Amniotic epithelial cell (primary cell): Measurements from ENCODE around the gene JAKMIP1.

ENCODE experiments used
- DNase-seq: peaks from one replicate; pipeline ENCODE4 v3.0.0-alpha.2; 2010; ENCODE audit warnings: low read depth

JAKMIP1 gene

DNA sequence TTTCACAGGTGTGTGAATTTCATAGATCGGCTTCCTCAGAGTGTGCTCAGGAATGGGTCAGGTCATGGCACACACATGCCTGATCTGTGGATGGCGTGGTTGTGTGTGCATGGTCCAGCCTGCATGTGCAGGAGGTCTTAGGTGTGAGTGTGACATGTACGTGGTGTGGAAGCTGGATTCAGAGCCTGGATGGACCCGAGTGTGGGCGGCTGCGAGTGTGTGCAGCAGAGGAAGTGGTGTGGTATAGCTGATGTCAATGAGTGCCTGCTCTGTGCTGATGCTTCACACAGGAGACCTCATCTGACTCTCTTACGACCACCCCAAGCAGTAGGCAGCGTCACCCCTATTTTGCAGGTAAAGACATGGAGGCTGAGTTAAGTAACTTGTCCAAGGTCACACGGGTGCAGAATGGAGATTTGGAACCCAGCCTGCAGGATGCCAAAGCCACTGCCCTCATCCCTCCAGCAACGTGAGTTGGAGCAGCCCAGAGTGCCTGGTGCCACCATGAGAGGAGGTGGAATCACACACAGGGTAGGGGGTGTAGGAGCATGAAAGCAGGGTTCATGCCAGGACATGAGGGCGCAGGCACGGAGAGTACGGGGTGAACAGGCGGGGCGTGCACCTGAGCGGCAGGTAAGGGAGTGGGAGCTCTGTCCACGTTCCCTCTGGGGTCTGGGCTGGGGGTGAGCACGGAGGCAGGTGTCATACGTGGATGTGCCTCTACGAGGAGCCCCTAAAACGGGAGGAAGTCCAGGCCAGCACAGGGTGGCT, 157.9 kb downstream of the JAKMIP1 start:
- no peak for DNase-seq

DNA sequence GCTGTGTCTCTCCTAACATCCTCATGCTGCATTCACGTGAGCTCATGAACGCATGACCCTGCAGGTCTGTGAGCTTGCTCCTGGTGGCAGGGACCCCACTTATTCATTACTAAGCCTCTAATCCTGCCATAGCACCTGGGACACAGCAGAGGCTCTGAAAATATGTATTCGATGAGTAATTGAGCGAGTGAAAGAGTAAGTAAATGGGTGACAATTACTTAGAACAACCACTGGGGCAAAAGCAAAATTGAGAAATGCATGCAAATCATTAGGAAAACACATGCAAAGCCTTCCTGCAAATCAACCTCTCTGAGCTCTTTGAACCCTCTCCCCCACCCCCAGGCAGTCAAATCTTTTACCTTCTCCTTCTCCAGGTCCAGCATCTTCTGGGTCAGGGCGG, 158.5 kb downstream of the JAKMIP1 start:
- DNase-seq = no peak

DNA sequence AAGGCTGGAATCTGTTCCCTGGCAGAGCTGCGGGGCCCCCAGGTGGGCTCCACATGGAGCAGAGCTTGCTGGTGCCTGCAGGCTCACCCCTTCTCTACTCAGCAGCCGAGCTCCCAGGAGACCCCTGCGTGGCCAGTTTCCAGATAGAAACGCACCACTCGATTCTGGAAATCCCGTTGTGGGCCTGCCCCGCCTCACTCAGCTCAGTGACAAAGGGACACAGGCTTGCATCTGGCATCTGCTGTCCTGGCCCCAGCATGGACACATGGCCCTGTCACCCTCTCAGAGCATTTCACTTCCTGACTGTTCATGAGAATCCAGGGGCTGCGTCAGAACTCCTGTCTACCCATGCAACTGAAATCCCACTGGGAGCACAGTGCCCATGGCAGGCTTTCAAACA, 161.6 kb downstream of the JAKMIP1 start:
- DNase-seq = no peak

DNA sequence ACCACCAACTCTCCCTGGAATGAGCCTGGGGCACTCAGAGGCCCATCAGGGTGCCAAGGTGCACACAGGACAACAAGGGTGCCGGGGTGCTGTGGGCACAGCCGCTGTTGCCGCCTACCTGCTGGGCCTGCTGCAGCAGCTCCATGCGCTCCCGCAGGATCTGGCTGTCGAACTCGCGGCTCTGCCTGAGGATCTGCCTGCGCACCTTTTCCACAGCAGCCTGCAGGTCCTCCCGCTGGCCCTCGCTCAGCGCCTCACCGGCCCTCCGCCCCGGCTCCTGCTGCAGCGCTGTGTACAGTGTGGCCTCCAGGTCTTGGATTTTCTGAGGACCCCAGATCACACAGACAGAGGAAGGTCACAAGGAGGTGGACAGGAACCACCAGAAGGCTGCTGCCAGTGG, 164.6 kb downstream of the JAKMIP1 start:
- no peak for DNase-seq

DNA sequence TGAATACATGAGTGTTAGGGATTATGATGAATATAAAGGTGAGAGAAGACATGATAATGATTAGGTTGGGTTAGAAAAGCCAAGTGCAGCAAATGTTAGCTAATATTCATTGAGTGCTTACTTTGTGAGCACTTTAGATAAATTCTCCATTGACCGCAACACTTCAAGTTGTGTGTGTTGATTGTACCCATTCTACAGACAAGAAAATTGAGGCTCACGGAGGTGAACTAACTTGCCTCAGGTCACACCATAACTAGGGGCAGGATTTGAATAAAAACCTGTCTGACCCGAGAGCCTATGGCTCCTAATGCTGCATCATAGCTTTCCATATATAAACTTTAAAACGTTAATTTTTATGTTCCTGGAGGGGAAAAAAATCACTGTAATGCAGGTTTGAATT, 167.0 kb downstream of the JAKMIP1 start:
- no peak for DNase-seq

DNA sequence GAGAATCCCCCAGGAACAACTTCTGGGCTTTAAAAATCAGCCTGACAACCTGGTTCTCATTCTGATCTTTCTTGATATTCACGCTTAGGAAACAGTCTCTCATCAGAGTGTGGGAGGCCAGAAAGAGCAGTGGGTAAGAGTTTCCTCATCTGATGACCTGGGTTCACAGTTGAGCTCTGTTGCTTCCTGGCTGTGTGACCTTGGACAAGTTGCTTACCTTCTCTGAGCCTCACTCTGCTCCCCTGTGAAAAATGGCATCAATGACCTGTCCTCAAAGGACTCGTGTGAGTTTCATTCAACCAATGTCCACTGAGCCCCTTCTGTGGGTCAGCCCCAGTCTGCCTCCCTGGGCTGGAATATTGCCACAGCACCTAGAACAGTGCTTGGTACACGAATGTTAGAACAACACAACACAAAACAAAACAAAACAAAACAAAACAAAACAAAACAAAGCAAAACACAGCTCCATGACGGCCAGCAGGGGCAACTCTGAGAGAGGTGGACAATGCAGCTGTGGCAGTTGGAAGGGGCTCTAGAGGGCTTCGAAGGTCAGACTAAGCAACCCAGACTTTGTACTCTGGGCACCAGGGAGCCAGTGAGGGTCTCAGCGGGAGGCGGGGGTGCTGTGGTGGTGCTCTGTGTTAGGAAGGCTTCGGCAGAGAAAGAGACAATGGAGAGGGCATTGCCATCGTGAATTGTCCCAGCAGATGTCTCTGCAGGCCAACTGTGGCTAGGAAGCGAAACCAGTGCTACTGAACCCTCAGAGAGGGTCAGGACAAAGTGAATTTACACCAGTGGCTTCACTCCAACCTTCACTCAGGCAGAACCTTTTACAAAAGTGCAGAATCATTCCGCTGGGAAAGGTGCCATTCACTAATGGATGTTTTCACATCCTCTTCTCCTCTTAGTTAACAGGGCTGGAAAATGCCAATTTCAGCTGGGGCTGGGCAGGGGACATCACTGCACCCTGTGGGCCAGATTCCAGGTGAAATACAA, 167.8 kb downstream of the JAKMIP1 start:
- no peak for DNase-seq

DNA sequence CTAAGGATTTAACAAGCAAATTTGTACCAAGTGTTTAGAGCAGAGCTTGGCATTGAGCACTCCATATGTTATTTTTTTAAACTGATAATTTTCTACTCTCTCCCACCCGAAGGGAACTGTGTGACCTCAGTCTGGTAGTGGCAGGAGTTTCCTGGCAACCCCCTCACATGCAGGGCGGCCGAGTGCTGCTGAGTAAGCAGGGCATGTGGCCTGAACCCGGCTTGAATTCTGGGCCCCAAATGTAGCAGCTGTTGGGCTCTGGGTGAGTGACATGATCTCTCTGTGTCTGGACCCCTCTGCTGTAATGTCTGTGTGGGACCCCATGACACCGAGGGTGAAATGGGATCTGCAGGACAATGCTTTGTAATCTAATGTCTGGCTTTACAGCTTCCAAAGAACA, 168.5 kb downstream of the JAKMIP1 start:
- DNase-seq = no peak

DNA sequence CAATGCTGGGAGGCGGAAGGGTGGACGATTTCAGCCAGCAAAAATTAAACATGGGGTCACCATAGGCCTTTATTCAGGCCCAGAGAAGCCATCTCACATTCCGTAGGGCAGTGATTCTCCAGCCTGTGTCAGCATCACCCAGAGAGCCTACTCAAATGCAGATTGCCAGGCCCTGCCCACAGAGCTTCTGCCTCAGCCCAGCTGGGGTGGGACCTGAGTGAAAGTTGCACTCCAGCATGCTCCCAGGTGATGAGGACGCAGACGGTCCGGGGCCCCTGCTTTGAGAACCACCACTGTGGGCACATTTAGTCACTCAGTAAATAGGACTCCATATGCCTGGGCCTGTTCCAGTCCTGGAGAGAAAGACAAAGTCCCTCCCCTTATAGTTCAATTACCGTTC, 169.7 kb downstream of the JAKMIP1 start:
- no peak for DNase-seq

DNA sequence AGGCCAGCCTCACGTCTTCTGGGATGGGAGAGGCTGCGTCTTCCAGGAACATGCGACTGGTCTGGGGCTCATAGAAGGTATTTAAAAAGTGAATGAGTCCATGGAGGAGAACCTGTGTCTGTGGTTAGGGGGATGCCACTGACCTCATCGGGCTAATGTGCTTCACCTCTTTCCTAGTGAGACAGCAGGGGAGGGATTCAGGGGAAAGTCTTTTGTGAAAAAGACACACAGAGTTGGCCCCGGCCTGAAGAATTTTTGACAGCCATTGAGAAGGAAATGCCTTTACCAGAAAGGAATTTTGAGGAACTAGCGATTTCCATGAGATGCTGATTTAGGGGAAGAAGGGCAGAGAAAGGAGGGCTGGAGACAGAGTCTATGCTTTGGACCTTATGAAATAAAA, 171.1 kb downstream of the JAKMIP1 start:
- no peak for DNase-seq

DNA sequence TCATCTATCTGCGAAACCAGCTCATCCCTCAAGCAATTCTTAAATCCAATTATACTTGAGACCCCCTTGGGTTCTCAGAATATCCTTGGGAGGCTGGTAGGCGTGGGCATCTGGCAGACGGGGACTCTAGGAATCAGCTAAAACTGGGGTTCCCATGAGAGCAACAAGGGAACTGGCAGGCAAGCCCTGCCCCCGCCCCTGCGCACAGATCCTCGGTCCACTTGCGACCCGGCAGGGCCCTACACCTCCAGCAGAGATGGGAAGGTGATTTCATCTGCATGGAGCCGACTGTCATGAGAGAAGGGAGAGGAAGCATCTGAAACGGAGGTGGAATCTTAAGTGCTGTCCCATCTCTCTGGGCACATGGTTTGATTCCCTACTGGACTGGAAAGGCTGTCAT, 172.2 kb downstream of the JAKMIP1 start:
- DNase-seq = no peak

DNA sequence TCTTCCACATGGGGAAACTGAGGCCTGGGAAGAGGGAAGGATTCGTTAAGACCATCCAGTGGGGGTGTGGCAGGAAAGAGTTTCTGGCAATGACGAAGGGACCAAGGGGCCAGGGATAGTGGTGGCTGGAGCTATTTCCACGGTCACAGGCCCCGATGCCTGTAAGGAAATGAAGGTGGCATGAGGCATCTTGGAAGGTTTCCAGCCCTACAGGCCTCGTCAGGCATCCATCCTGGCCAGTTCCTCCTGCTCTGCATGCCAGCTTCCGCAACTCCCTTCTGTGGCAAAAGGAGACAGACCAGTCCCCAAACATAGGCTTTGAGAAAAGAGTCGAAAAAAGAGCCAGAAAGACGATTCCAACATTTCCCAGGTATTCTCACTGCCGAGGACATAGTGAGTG, 173.0 kb downstream of the JAKMIP1 start:
- DNase-seq = no peak

DNA sequence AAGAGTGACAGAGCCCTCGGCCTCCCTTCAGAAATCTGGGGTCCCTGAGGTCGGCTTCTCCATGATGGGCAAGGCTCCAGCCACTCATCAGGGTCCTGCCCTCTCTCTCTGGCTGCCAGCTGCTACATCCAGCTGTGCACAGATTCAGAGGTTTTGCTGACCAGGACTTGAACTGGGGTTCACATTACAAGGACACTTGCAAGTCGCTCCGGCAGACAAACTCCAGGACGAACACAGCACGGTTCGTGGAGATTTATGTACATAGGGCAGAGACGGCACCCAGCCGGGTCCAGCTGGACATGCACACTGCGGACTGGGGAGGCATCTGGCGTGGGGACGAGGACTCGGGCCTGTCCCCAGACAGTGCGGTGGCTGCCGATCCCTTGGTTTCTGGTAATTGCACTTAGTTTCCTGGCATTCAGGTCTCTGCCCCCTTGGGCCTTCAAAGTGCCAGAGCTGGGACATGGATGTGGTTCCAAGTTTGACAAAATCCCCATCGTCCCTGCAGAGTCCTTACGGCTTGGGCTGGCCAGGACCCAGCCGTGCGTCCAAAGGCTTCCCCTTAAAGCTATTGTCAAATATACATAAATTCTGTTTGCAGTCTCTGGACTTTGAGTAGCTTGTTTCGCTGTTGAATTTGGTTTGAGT, 175.9 kb downstream of the JAKMIP1 start:
- DNase-seq = no peak

DNA sequence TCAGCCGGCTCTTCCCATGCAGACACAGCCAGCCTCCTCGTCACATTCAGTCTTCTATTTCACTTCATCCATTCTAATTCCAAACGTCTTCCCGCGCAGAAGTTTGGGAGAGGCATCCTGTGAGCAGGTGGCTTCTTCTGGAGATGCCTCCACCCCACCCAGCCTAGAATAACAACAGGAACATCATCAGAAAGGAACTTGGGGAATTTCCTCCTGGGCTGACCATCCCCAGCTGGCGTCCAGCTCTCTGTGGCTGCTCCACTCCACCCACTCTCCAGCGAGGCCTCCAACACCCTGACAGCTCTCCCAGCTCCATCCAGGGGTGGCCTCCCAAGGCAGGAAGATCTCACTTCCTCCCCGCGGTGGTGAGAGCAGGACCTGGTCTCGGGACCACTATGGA, 176.6 kb downstream of the JAKMIP1 start:
- no peak for DNase-seq

DNA sequence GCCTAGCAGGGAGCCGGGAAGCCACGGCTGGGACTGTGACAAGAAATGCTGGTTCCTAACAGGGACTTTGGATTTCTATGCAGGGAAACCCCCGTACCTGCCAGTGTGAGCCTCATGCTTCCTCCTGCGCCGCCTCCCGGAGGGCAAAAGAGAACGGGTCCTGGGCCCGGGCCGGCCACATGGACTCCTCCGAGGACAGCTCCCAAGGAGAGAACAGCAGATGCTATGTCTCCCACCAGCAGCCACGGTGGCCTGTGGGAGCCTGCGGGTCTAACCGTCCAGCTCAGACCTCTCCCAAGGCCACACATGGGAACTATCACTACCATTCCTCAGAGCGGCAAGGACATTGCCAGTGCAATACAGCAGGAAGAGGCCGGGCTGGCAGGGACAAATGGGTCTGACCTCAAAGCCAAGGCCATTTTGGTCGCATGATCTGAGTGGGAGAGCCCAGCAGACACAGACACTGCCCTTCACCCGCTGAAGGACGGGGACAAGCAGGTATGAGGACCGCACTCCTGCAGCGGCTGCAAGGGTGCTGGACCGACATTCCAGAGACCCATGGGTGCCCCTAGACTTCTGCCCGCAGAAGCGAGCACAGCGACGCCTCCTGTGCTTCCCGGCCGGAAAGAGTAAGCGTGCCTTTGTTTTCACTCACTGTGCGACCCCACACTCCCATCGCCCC, 177.6 kb downstream of the JAKMIP1 start:
- DNase-seq = no peak

DNA sequence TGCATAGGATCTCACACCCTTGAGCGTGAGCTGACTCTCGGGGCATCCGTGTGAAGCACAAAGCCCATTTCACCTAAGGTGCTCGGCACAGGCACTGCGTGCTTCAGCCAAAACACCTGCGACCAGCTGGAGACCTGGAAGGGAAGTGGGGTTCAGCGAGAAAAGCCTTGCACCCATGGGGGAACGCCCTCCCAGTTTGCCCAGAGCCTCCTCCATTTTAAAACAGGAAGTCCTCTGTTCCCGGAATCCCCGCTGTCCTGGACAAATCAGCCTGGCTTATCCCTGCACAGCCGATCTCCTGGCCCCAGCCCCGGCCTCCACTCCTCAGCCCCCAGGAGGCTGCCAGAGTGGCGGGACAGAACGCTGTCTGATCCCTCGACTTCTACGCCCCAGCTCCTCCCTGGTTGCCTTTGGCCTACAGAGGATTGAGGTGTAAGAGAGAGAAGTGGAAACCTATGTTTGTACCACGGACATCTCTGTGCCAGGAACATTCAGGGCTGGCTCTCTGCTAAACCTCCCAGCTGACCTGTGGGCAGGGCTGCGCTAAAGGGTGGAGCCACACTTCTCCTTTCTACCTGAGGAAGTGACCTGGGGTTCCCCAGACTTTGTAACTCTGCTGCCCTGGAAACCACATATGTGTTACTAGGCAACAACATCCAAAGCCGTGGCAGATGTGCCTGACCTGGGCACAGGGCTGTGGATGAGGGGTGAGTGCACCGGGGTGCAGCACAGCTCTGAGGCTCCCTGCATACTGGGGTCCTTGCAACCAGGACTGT, 178.3 kb downstream of the JAKMIP1 start:
- no peak for DNase-seq

DNA sequence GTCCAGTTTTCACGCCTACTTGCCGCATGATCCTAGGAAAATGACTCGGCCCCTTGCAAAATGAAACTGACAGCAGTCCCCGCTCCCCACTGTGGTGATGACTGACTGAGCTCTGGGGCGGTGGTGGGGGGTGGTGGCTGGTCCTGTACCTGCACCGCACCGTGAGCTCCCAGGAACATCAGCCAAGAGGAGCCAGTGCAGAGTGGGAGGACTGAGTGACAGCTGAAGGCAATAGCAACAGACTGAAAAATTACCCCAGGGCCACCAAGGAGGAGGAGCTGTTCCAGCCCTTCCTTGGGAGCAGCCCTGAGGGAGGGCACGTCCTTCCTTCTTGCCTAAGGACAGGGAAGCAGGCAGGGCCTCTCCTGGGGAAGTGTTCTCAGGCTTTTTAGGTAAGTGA, 179.7 kb downstream of the JAKMIP1 start:
- DNase-seq = no peak

DNA sequence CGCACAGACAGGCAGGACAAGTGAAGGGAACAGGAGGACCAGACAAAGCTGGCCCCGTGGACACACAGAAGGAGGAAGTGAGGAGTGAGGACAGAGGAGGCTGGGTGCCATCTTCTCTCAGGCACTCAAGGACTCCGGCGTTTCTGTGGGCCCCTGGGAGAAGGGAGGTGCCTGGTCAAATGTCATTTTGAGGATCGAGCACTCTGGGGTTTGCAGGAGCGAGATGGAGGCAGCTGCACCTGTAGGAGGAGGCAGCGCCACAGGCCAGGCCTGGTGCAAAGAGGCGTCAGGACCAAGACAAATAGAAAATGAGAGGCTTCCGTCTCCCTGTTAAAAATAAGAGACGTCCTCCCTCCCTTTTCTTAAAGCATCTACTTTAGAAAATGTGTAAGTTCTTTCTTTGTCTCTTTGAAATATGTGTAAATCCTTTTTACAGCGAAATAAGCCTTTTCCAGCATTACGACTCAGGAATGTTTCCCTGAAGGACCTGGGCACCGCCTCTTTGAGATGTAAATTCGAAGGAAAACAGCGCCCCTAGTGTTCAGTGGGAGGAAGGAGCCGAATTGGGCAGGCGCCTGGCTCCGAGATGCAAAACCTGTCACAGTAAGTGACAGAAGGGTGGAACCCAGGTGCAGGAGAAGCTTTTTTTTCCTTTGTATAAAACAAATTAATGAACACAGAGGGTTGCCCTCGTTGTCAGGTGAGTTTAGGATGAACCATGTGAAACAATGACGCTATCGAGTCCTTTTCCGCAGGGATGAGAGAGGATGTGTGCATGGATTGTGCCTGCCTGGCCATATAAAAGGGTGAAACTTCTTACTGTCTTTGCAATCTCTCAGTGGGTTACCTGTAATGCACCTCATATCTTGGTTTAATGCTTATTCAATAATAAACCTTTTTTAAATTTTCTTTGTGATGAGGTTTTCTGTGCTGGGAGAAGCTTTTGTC, 180.8 kb downstream of the JAKMIP1 start:
- peak; percentile 1 for DNase-seq

DNA sequence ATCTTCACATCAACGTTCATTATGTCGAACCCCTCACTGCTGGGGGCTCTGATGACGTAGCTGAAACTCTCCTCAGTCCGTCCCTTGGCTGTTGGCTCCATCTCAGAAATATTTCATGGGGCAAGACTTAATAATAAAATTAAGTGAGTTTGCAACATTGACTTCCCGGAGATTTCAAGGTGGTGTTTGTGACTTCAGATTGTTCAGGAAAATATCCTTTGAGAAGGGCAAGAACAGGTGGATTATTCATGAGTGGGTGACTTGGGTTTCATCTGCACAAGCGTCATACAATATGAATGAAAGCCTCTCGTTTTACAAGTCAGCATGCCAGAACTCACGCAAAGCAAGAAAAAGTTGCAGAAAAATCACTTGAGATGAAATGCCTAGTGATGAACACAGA, 182.0 kb downstream of the JAKMIP1 start, which contains the start of gene C4orf50:
Gene C4orf50 (minus strand): TSS at position 101 of the 400 bp plus-strand sequence.
- DNase-seq = no peak

DNA sequence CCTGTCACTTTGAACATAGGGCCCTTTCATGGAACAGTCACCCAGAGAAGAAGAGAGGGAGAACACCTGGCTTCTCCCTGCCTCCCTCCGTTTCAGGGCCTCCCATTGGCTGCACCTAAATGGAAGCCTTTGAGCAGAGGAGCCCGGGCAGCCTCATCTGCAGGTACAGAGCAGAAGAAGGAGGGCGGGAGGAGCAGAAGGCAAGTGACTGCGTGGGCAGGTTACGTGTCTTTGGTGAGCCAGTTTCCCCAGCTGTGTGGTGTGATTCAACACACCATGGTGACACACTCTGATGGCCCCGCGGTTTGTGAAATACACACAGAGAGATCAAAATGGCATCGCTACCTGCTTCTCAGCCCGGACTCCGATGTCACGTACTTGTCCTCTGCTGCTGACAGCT, 182.5 kb downstream of the JAKMIP1 start:
- DNase-seq = no peak

DNA sequence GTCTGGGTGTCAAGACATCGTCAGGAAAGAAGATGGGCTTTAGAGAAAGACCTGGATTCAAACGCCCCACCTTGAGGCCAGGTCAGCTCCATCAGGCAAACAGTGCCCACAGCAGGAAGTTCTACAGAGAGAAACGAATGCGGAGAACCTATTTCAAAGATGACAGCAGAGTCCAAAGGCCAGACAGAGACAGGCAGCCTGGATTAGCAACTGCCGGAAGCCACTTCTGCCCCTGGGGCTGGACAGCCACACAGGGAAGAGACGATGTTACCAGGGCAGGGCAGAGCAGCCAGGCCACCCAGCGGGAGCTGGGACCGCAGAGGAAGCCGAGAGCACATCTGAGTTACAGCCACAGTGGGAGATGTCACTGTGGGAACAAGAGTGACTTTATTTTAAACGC, 183.3 kb downstream of the JAKMIP1 start:
- DNase-seq = no peak
